ENCODE data around the gene CLDN5.

Gene CLDN5

GRCh38 chr22:19520007-19520406, 4.2 kb downstream of the CLDN5 start:
- Histone ChIP-seq H3K9me3 (ENCODE audit: insufficient read depth, low read depth, low read length) (no peaks in the 10 kb centered on the region), H3K27ac (ENCODE audit: low read depth, low read length) (no peak overlapping the region), H3K36me3 (ENCODE audit: insufficient read depth, low read length) (peaks cover 22% of the 10 kb centered on the region), H3K9ac (ENCODE audit: low read depth, low read length) (no peak overlapping the region), H3K4me3 (ENCODE audit: low read length) (no peak overlapping the region), H3K27me3 (ENCODE audit: insufficient read depth, low read length) (peaks cover 37% of the 10 kb centered on the region), H3K4me1 (ENCODE audit: insufficient read depth, low read length) (0 out of 2 replicates have a peak, but pooled peaks cover 4% of the 10 kb centered on the region)
- 92% methylated on average over 6 of the region's 6 CpGs for WGBS

GRCh38 chr22:19519041-19519926, 4.9 kb downstream of the CLDN5 start:
- H3K27ac ChIP-seq (ENCODE audit: low read depth, low read length) = no peak overlapping the region
- no peak overlapping the region for H3K4me3 ChIP-seq (ENCODE audit: low read length)
- no peaks in the 10 kb centered on the region for H3K9me3 ChIP-seq (ENCODE audit: insufficient read depth, low read depth, low read length)
- H3K27me3 ChIP-seq (ENCODE audit: insufficient read depth, low read length) = peaks cover 29% of the 10 kb centered on the region
- WGBS = 96% methylated on average over 17 of the region's 17 CpGs
- H3K4me1 ChIP-seq (ENCODE audit: insufficient read depth, low read length) = 0 out of 2 replicates have a peak, but pooled peaks cover 4% of the 10 kb centered on the region
- H3K36me3 ChIP-seq (ENCODE audit: insufficient read depth, low read length) = peaks cover 29% of the 10 kb centered on the region
- no peak overlapping the region for H3K9ac ChIP-seq (ENCODE audit: low read depth, low read length)

- WGBS = 92% methylated on average over 10 of the region's 10 CpGs
- Histone ChIP-seq H3K36me3 (ENCODE audit: insufficient read depth, low read length) (peaks cover 36% of the 10 kb centered on the region), H3K4me3 (ENCODE audit: low read length) (no peak overlapping the region), H3K4me1 (ENCODE audit: insufficient read depth, low read length) (0 out of 2 replicates have a peak, but pooled peaks cover 4% of the 10 kb centered on the region), H3K27ac (ENCODE audit: low read depth, low read length) (no peak overlapping the region), H3K9ac (ENCODE audit: low read depth, low read length) (no peak overlapping the region), H3K9me3 (ENCODE audit: insufficient read depth, low read depth, low read length) (no peaks in the 10 kb centered on the region), H3K27me3 (ENCODE audit: insufficient read depth, low read length) (peaks cover 23% of the 10 kb centered on the region)
Observed at GRCh38 chr22:19518635-19519034, 5.6 kb downstream of the CLDN5 start.

- 92% methylated on average over 12 of the region's 12 CpGs for WGBS
- no peak overlapping the region for H3K9ac ChIP-seq (ENCODE audit: low read depth, low read length)
- peaks cover 17% of the 10 kb centered on the region for H3K27me3 ChIP-seq (ENCODE audit: insufficient read depth, low read length)
- H3K27ac ChIP-seq (ENCODE audit: low read depth, low read length) = no peak overlapping the region
- no peak overlapping the region for H3K4me3 ChIP-seq (ENCODE audit: low read length)
- H3K36me3 ChIP-seq (ENCODE audit: insufficient read depth, low read length) = peaks cover 42% of the 10 kb centered on the region
- no peaks in the 10 kb centered on the region for H3K9me3 ChIP-seq (ENCODE audit: insufficient read depth, low read depth, low read length)
- H3K4me1 ChIP-seq (ENCODE audit: insufficient read depth, low read length) = 0 out of 2 replicates have a peak, but pooled peaks cover 4% of the 10 kb centered on the region
Observed at GRCh38 chr22:19517919-19518611, 6.1 kb downstream of the CLDN5 start.

GRCh38 chr22:19517171-19517500, 7.1 kb downstream of the CLDN5 start:
- WGBS = 98% methylated on average over 10 of the region's 10 CpGs
- Histone ChIP-seq H3K4me1 (ENCODE audit: insufficient read depth, low read length) (no peaks in the 10 kb centered on the region), H3K9ac (ENCODE audit: low read depth, low read length) (no peak overlapping the region)

GRCh38 chr22:19516378-19517170, 7.6 kb downstream of the CLDN5 start:
- H3K9me3 ChIP-seq (ENCODE audit: insufficient read depth, low read depth, low read length) = no peaks in the 10 kb centered on the region

More at GRCh38 chr22:19517171-19517500, 7.1 kb downstream of the CLDN5 start:
- Histone ChIP-seq H3K9me3 (ENCODE audit: insufficient read depth, low read depth, low read length) (no peaks in the 10 kb centered on the region), H3K4me3 (ENCODE audit: low read length) (no peak overlapping the region), H3K27me3 (ENCODE audit: insufficient read depth, low read length) (peaks cover 8% of the 10 kb centered on the region), H3K36me3 (ENCODE audit: insufficient read depth, low read length) (peaks cover 51% of the 10 kb centered on the region), H3K27ac (ENCODE audit: low read depth, low read length) (no peak overlapping the region)

GRCh38 chr22:19515654-19516377, 8.4 kb downstream of the CLDN5 start:
- Histone ChIP-seq H3K27me3 (ENCODE audit: insufficient read depth, low read length) (no peaks in the 10 kb centered on the region), H3K4me1 (ENCODE audit: insufficient read depth, low read length) (no peaks in the 10 kb centered on the region), H3K9me3 (ENCODE audit: insufficient read depth, low read depth, low read length) (no peaks in the 10 kb centered on the region), H3K4me3 (ENCODE audit: low read length) (no peak overlapping the region), H3K36me3 (ENCODE audit: insufficient read depth, low read length) (peaks cover 62% of the 10 kb centered on the region), H3K27ac (ENCODE audit: low read depth, low read length) (no peak overlapping the region), H3K9ac (ENCODE audit: low read depth, low read length) (no peak overlapping the region)
- WGBS = 95% methylated on average over 12 of the region's 12 CpGs

More at GRCh38 chr22:19516378-19517170, 7.6 kb downstream of the CLDN5 start:
- no peaks in the 10 kb centered on the region for H3K4me1 ChIP-seq (ENCODE audit: insufficient read depth, low read length)
- WGBS = 92% methylated on average over 19 of the region's 19 CpGs
- peaks cover 2% of the 10 kb centered on the region; the same call in 1 of the 2 replicates for H3K27me3 ChIP-seq (ENCODE audit: insufficient read depth, low read length)
- H3K27ac ChIP-seq (ENCODE audit: low read depth, low read length) = no peak overlapping the region
- peaks cover 55% of the 10 kb centered on the region for H3K36me3 ChIP-seq (ENCODE audit: insufficient read depth, low read length)
- no peak overlapping the region for H3K9ac ChIP-seq (ENCODE audit: low read depth, low read length)
- H3K4me3 ChIP-seq (ENCODE audit: low read length) = no peak overlapping the region

GRCh38 chr22:19514831-19515565, 9.2 kb downstream of the CLDN5 start:
- peaks cover 67% of the 10 kb centered on the region for H3K36me3 ChIP-seq (ENCODE audit: insufficient read depth, low read length)
- WGBS = 93% methylated on average over 14 of the region's 14 CpGs
- H3K27me3 ChIP-seq (ENCODE audit: insufficient read depth, low read length) = no peaks in the 10 kb centered on the region
- H3K9ac ChIP-seq (ENCODE audit: low read depth, low read length) = no peak overlapping the region
- no peaks in the 10 kb centered on the region for H3K4me1 ChIP-seq (ENCODE audit: insufficient read depth, low read length)
- no peaks in the 10 kb centered on the region for H3K9me3 ChIP-seq (ENCODE audit: insufficient read depth, low read depth, low read length)
- no peak overlapping the region for H3K27ac ChIP-seq (ENCODE audit: low read depth, low read length)
- H3K4me3 ChIP-seq (ENCODE audit: low read length) = no peak overlapping the region

- no peak overlapping the region for H3K27ac ChIP-seq (ENCODE audit: low read depth, low read length)
- WGBS = 89% methylated on average over 1 of the region's 2 CpGs
- no peak overlapping the region for H3K4me3 ChIP-seq (ENCODE audit: low read length)
- peaks cover 78% of the 10 kb centered on the region for H3K36me3 ChIP-seq (ENCODE audit: insufficient read depth, low read length)
- no peaks in the 10 kb centered on the region for H3K27me3 ChIP-seq (ENCODE audit: insufficient read depth, low read length)
- no peaks in the 10 kb centered on the region for H3K9me3 ChIP-seq (ENCODE audit: insufficient read depth, low read depth, low read length)
- no peak overlapping the region for H3K9ac ChIP-seq (ENCODE audit: low read depth, low read length)
- H3K4me1 ChIP-seq (ENCODE audit: insufficient read depth, low read length) = no peaks in the 10 kb centered on the region
Observed at GRCh38 chr22:19513823-19514222, 10.4 kb downstream of the CLDN5 start.

GRCh38 chr22:19510919-19511341, 13.3 kb downstream of the CLDN5 start:
- Histone ChIP-seq H3K9me3 (ENCODE audit: insufficient read depth, low read depth, low read length) (no peaks in the 10 kb centered on the region), H3K4me1 (ENCODE audit: insufficient read depth, low read length) (no peaks in the 10 kb centered on the region), H3K9ac (ENCODE audit: low read depth, low read length) (no peak overlapping the region), H3K36me3 (ENCODE audit: insufficient read depth, low read length) (peaks cover 92% of the 10 kb centered on the region), H3K4me3 (ENCODE audit: low read length) (no peak overlapping the region), H3K27ac (ENCODE audit: low read depth, low read length) (no peak overlapping the region), H3K27me3 (ENCODE audit: insufficient read depth, low read length) (no peaks in the 10 kb centered on the region)
- WGBS = 100% methylated on average over 2 of the region's 2 CpGs

Data from HUES64 (cell line).